Retinal pigment epithelial cell (primary cell): ENCODE data around the gene MGAT5.
A peak's percentile ranks its signal among the peaks of the same experiment; 100 is the strongest.

ENCODE experiments used
- DNase-seq: peaks from one replicate; pipeline ENCODE4 v3.0.0-alpha.2; 2010; ENCODE audit warnings: low read depth
- H3K4me3 ChIP-seq: 2 replicates; pipeline ENCODE4 v1.5.1; 2011; ENCODE audit warnings: mild to moderate bottlenecking, low read length, control low read depth, moderate library complexity
- TF ChIP-seq, protein P1 (sequence below): conservative IDR thresholded peaks from 2 replicates; pipeline ENCODE4 v1.5.1; 2011; ENCODE audit warnings: low read depth, low read length, control low read depth, inconsistent platforms

The MGAT5 gene

DNA sequence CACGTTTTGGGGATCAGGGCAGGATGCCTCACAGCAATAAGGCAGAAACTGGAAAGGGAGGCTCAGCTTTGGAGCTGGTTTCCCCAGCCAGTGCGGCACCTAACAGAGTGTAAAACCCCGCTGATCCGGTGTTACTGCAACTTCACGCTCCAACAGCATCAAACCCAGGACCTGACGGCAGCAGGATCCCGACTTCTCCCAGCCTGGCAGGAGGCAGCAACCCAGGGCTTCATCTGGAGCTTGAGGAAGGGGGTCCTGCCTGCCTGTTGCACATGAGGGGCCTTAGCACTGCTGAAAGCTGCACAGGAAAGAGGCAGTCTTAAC is 209.8 kb downstream of the MGAT5 start:
- no peak overlapping the region for H3K4me3 ChIP-seq
- DNase-seq: no peak
- TF ChIP-seq, protein P1, sequence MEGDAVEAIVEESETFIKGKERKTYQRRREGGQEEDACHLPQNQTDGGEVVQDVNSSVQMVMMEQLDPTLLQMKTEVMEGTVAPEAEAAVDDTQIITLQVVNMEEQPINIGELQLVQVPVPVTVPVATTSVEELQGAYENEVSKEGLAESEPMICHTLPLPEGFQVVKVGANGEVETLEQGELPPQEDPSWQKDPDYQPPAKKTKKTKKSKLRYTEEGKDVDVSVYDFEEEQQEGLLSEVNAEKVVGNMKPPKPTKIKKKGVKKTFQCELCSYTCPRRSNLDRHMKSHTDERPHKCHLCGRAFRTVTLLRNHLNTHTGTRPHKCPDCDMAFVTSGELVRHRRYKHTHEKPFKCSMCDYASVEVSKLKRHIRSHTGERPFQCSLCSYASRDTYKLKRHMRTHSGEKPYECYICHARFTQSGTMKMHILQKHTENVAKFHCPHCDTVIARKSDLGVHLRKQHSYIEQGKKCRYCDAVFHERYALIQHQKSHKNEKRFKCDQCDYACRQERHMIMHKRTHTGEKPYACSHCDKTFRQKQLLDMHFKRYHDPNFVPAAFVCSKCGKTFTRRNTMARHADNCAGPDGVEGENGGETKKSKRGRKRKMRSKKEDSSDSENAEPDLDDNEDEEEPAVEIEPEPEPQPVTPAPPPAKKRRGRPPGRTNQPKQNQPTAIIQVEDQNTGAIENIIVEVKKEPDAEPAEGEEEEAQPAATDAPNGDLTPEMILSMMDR: no peak

DNA sequence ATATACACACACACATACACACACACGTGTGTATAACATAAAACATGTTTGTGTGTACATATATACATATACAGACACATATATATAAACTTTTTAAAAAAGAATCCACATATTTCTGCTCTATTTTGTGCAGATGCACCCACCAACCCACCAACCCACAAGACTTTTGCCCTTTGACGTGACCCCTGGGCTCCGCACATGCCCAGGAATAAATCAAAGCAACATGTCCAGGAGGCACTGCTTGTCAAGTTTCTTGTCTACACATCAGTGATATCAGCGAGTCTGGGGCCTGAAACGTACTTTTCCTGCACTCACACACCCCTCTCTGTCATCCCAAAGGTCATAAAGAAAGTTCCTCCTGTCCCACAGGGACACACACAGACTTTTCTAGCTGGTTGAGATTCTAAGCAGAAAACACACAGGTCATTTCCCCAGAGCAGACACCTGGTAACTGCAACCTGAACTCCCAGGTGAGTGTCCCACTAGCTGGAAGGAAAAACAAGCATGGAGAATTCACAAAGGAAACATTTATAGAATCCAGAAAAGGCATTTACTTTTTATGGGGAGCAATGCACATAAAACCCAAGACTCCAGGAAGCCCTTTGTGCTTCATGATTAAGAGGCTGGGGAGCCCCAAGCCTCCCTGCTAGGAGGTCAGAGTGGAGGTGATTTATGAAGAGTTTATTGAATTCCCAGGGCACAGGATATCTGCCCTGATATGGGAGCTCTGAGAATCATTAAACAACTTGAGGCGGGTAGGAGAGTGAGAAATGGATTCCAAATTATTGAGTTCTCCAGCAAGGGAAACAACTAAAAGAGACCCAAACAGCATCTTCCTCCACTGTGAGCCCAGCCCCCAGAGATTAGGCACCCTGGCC is 211.6 kb downstream of the MGAT5 start:
- no peak for DNase-seq
- H3K4me3 ChIP-seq: no peak overlapping the region
- TF ChIP-seq, protein P1: no peak

DNA sequence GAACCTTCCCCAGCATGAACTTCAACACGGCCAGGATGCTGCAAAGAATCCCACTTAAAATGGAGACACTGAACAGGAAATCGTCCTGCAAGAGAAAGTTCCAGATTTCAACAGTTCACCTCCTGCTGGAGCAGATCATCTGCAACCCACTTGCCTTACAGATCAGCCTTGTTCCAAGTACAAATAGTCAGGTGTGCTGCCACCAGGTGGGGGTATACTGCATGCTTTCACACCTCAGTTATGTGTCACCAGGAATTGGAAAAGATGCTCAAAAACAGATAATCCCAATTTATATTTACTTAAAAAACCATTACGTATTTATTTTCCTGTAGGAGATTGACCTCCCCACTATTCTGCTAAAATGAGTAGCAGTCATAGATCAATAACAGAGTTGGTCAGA is 212.3 kb downstream of the MGAT5 start:
- TF ChIP-seq, protein P1: peak; percentile 44
- no peak for DNase-seq
- H3K4me3 ChIP-seq: no peak overlapping the region

DNA sequence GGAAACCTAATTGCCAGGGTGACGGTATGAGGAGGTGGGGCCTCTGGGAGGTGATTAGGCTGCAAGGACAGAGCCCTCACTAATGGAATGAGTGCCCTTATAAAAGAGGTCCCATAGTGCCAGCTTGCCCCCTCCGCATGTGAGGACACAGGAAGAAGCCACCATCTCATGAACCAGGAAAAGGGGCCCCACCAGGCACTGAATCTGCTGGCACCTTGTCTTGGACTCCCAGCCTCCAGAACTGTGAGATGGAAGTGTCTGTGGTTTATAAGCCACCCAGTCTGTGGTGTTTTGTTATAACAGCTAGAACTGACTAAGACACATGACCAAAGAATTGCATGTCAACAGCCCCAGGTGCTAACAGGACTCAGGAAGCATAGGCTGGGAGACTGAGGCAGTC is 214.3 kb downstream of the MGAT5 start:
- no peak for DNase-seq
- no peak overlapping the region for H3K4me3 ChIP-seq
- TF ChIP-seq, protein P1: no peak

DNA sequence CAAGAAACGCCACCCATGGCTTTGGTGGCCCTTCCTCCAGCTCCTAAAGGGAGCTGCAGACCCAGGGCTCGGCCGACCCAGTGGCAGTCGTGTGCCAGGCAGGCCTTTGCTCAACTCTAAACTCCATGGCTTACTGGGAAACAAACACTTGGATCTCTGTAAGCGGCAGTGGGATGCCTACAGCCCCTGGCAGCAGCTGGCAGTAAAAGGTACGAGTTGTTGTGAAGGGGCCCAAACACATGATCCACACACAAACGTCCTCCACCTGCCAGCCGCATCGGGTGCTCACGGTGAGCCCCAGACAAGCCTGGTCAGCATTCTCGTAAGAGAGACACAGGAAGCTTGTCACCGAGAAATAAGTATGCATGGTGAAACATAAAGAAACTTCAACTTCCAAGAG is 214.9 kb downstream of the MGAT5 start:
- no peak for DNase-seq
- TF ChIP-seq, protein P1: no peak
- no peak overlapping the region for H3K4me3 ChIP-seq

DNA sequence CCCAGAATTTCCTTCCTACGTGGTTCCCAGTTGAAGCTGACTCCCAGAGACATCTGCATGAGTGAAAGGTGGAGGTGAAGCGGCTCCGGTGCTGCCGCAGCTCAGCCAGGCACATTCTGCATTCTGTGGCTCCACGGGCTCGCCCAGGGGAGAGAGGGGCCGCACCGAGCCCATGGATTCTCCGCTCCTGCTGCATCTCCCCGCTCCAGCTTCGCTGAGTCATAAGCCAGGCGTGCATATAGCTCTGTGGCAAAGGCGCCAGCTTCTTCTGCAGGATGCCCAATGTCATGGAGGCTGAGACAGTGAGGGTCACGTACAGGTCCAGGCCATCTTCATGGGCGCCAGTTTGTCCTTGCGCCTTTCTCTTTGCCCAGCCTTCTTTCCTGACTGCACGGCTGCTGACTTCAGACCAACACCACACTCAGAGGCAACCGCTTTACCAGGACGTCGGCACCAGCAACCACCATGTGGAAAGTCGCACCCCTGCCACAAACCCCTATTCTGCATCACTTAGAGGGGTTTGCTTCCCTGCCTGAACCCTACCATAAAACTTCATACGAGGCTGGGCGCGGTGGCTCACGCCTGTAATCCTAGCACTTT is 215.7 kb downstream of the MGAT5 start:
- no peak for DNase-seq
- no peak overlapping the region for H3K4me3 ChIP-seq
- TF ChIP-seq, protein P1: no peak
